Femur (tissue), 1 donor: ENCODE measurements around the gene CDC42EP1.

Source experiments
- DNase-seq: peaks from one replicate; pipeline ENCODE4 v3.0.0-alpha.2; 2017

CDC42EP1 gene

DNA sequence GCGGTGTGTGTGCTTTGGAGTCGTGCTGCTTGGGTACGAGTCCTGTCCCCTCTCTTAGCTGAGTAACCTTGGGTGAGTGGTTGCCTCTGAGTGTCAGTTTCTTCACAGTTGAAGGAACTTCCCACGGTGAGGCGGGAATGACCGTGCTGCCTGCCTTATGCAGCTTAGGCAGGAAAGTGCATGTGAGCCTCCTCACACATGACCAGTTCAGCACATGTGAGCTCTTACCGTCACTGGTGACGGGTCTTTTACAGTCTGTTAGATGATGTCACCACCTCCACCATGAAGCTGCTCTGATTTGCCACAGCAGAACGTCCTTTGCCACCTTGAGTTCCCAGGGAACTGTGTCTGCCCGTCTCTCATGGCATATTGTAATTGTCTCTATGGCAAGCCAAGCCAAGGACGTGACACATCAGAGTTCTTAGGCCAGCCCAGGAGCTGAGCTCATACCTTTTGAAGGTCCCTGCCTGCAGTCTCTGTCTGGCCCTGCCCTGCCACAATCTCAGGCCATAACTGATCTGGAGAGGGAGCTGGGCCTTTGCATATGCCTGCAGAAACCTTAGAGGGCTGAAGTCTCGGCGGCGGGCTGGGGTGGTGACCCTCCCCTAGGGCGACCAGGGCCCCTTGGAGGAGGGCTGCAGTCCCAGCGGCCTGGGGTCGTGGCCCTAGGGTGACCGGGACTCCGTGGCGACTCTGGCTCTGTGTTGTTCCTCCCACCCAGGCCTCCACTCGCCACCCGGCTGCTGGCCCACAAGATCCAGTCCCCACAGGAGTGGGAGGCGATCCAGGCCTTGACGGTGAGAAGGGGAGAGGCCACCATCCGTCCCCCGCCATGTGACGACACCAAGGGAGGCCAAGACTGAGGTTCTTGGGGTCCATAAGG, 56.2 kb downstream of the CDC42EP1 start:
- no peak for DNase-seq

GRCh38 chr22:37617431-37617830, 57.2 kb downstream of the CDC42EP1 start:
- no peak for DNase-seq

DNA sequence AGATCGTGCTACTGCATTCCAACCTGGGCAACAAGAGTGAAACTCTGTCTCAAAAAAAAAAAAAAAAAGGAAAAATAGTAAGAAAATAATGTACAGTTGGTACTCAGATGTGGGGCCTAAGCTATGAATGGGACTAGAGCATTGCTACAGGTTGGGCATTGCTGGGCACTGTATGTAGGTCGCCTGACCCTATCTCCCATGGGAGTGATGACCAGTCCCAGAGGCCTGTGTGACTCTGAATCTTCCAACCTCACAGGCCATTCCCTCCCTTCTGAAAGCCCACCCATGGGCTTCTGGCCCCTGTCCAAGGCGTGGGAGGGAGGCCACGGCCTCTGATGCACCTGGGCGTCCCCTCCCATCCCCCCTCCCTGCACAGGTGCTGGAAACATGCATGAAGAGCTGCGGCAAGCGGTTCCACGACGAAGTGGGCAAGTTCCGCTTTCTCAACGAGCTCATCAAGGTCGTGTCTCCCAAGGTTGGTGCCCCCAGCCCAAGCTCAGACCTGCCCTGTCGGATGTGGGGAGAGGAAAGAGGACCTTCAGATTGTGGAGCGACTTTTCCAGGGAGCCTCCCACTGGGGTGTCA, 57.9 kb downstream of the CDC42EP1 start:
- no peak for DNase-seq

DNA sequence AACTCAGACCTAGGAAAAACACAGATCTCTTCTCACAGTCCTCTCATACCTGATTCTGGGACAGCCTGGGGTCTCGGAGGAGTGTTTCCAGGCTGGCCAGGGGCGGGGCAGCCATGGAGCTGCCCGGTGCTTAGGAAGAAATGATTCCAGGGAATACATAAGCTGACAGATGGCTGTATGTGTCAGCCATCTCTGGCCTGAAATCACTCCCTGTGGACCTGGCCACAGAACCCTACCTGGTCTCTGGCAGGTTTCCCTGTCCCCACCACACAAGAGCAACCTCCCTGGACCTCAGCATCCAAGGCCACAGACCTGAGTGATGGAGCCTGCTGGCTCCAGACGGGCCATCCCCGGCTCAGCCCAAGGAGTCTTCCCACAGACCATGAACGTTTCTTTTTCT, 58.4 kb downstream of the CDC42EP1 start:
- no peak for DNase-seq
